ENCODE measurements around the gene FBXL19.

Gene FBXL19

DNA sequence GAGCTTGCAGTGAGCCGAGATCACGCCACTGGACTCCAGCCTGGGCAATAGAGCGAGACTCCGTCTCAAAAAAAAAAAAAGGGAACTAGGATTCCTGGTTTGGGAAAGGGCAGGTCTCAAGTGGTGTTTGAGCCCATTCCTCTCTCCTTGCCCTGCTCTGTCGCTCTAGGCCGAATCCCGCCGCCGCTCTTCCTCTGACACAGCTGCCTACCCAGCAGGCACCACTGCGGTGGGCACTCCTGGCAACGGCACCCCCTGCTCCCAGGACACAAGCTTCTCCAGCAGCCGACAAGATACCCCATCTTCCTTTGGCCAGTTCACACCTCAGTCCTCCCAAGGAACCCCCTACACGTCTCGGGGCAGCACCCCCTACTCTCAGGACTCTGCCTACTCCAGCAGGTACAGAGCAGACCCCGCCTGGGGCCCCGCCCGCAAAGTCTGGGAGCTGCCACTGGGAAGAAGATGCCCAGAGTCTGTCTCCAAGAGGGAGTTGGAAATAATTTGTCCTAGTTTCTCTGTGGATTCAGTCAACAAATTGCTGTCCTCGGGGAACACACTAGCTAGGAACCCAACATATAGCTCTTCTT, 40.6 kb downstream of the FBXL19 start:
- Histone ChIP-seq H3K4me1 (peaks cover 2% of the 10 kb centered on the region), H3K9me3 (no peaks in the 10 kb centered on the region), H3K27me3 (ENCODE audit: low read depth) (no peaks in the 10 kb centered on the region), H3K36me3 (replicated peaks) (peaks cover 90% of the 10 kb centered on the region), H3K4me3 (no peak overlapping the region)
- no peak for DNase-seq (ENCODE audit: low spot score in 2 of 2)
- in situ Hi-C loops (cut with MboI; ENCODE audit: low sequenced_read_pairs), result loop anchor here (25.0 kb wide), 1 partner anchor 748 kb away; a partner anchor contains a TSS

DNA sequence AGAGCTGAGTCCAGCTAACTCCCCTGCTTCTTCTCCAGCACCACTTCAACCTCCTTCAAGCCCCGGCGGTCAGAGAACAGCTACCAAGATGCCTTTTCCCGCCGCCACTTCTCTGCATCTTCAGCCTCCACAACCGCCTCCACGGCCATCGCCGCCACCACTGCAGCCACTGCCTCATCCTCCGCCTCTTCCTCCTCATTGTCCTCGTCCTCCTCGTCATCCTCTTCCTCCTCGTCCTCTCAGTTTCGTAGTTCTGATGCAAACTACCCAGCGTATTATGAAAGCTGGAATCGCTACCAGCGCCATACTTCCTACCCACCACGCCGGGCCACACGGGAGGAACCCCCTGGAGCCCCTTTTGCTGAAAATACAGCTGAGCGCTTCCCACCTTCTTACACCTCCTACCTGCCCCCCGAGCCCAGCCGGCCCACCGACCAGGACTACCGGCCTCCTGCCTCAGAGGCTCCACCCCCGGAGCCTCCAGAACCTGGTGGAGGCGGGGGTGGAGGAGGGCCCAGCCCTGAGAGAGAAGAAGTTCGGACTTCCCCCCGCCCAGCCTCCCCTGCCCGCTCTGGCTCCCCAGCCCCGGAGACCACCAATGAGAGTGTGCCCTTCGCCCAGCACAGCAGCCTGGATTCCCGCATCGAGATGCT, 41.3 kb downstream of the FBXL19 start:
- no peaks in the 10 kb centered on the region for H3K4me1 ChIP-seq
- H3K4me3 ChIP-seq, result no peak overlapping the region
- in situ Hi-C loops (cut with MboI; ENCODE audit: low sequenced_read_pairs), result loop anchor here (25.0 kb wide), 1 partner anchor 748 kb away; a partner anchor contains a TSS
- H3K27me3 ChIP-seq (ENCODE audit: low read depth), result no peaks in the 10 kb centered on the region
- H3K9me3 ChIP-seq, result no peaks in the 10 kb centered on the region
- H3K36me3 ChIP-seq (replicated peaks), result peaks cover 90% of the 10 kb centered on the region
- DNase-seq (ENCODE audit: low spot score in 2 of 2), result no peak

DNA sequence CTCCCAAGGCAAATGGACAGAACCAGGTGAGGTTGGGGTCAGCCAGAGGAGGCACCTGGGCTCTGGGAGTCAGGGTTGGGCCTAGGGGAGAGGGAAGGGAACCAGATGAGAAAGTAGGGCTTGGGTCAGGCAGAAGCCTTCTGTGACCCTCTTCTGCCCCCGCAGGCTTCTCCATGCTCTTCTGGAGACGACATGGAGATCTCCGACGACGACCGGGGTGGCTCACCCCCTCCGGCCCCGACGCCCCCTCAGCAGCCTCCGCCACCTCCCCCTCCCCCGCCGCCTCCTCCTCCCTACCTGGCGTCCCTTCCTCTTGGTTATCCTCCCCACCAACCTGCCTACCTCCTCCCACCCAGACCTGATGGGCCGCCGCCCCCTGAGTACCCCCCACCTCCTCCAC, 42.1 kb downstream of the FBXL19 start:
- H3K9me3 ChIP-seq, result no peaks in the 10 kb centered on the region
- in situ Hi-C loops (cut with MboI; ENCODE audit: low sequenced_read_pairs), result loop anchor here (25.0 kb wide), 1 partner anchor 747 kb away; a partner anchor contains a TSS
- no peak overlapping the region for H3K4me3 ChIP-seq
- DNase-seq (ENCODE audit: low spot score in 2 of 2), result no peak
- no peaks in the 10 kb centered on the region for H3K4me1 ChIP-seq
- no peaks in the 10 kb centered on the region for H3K27me3 ChIP-seq (ENCODE audit: low read depth)
- H3K36me3 ChIP-seq (replicated peaks), result peaks cover 88% of the 10 kb centered on the region

DNA sequence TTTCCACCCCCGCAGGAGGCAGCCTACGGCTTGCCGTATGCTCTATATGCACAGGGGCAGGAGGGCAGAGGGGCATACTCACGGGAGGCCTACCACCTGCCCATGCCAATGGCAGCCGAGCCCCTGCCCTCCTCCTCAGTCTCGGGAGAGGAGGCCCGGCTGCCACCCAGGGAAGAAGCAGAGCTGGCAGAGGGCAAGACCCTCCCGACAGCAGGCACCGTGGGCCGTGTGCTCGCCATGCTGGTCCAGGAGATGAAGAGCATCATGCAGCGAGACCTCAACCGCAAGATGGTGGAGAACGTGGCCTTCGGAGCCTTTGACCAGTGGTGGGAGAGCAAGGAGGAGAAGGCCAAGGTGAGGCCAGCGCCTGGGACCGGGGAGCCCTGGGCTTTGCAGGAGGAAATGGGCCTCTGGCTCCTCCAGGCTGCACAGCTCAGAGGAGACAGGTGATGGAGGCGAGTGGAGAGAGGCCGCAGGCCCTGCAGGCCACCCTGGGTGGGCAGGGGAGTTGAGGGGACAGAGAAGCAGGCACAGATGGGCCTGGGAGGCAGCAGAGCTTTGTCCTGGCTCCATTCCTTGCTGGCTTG, 42.8 kb downstream of the FBXL19 start:
- H3K36me3 ChIP-seq (replicated peaks), result peaks cover 90% of the 10 kb centered on the region
- no peak for DNase-seq (ENCODE audit: low spot score in 2 of 2)
- no peak overlapping the region for H3K4me3 ChIP-seq
- in situ Hi-C loops (cut with MboI; ENCODE audit: low sequenced_read_pairs), result loop anchor here (25.0 kb wide), 1 partner anchor 746 kb away; a partner anchor contains a TSS
- H3K27me3 ChIP-seq (ENCODE audit: low read depth), result no peaks in the 10 kb centered on the region
- no peaks in the 10 kb centered on the region for H3K4me1 ChIP-seq
- no peaks in the 10 kb centered on the region for H3K9me3 ChIP-seq

DNA sequence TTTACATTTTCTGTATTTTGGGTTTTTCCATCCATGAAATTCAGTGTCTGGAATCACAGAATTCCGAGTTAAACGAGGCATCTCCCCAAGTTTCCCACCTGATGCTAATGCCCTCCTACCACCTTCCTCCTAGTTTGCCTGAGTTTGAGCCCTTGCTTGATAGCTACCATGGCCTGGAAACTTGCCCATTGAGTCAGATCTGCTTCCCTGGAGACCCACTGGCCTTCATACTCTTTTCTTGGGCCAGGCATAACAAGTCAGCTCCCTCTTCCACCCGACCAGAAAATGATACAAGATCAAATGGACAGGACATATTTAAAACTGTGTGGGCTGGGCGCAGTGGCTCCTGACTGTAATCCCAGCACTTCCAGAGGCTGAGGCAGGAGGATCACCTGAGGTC, 44.4 kb downstream of the FBXL19 start:
- Histone ChIP-seq H3K27me3 (ENCODE audit: low read depth) (no peaks in the 10 kb centered on the region), H3K4me3 (no peak overlapping the region), H3K9me3 (no peaks in the 10 kb centered on the region), H3K4me1 (no peaks in the 10 kb centered on the region), H3K36me3 (replicated peaks) (peaks cover 87% of the 10 kb centered on the region)
- no peak for DNase-seq (ENCODE audit: low spot score in 2 of 2)
- in situ Hi-C loops (cut with MboI; ENCODE audit: low sequenced_read_pairs), result loop anchor here (25.0 kb wide), 1 partner anchor 745 kb away; a partner anchor contains a TSS

DNA sequence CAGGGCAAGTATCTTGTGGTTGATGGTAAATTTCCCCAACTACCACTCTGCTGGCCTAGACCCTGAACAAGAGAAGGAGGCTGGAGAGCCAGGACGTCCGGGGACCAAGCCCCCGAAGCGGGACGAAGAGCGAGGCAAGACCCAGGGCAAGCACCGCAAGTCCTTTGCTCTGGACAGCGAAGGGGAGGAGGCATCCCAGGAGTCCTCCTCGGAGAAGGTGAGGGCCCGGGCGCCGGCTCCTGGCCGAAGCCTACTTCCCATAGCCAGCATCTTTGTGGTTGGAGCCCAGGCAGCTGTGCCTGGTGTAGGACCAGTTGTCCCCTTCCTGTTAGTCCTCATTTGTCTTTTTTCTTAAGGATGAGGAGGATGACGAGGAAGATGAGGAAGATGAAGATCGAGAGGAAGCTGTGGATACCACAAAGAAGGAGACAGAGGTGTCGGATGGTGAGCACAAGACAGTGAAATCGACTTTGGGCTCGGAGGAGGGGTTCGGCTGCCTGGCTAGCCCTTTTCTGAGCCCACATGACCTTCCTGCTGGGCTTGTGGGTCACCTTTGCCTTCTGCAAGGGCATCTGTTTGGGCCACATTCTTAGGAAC, 46.0 kb downstream of the FBXL19 start:
- in situ Hi-C loops (cut with MboI; ENCODE audit: low sequenced_read_pairs), result loop anchor here (25.0 kb wide), 1 partner anchor 743 kb away; a partner anchor contains a TSS

DNA sequence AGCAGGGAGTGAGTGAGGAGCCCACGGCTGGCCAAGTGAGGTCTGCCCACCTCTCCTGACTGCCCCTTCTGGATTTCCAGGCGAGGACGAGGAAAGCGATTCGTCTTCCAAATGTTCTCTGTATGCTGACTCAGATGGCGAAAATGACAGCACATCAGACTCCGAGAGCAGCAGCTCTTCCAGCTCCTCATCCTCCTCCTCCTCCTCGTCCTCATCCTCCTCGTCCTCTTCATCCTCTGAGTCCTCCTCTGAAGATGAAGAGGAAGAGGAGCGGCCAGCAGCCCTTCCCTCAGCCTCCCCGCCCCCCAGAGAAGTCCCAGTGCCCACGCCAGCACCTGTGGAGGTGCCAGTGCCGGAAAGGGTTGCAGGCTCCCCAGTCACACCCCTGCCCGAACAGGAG, 47.9 kb downstream of the FBXL19 start:
- H3K27me3 ChIP-seq (ENCODE audit: low read depth), result no peaks in the 10 kb centered on the region
- DNase-seq (ENCODE audit: low spot score in 2 of 2), result no peak
- peaks cover 87% of the 10 kb centered on the region for H3K36me3 ChIP-seq (replicated peaks)
- H3K9me3 ChIP-seq, result no peaks in the 10 kb centered on the region
- no peak overlapping the region for H3K4me3 ChIP-seq
- in situ Hi-C loops (cut with MboI; ENCODE audit: low sequenced_read_pairs), result loop anchor here (25.0 kb wide), 1 partner anchor 741 kb away; a partner anchor contains a TSS
- no peaks in the 10 kb centered on the region for H3K4me1 ChIP-seq

More for the DNA sequence above, 46.0 kb downstream of the FBXL19 start:
- Histone ChIP-seq H3K4me1 (no peaks in the 10 kb centered on the region), H3K4me3 (no peak overlapping the region), H3K27me3 (ENCODE audit: low read depth) (no peaks in the 10 kb centered on the region), H3K9me3 (no peaks in the 10 kb centered on the region), H3K36me3 (replicated peaks) (peaks cover 89% of the 10 kb centered on the region)
- no peak for DNase-seq (ENCODE audit: low spot score in 2 of 2)

DNA sequence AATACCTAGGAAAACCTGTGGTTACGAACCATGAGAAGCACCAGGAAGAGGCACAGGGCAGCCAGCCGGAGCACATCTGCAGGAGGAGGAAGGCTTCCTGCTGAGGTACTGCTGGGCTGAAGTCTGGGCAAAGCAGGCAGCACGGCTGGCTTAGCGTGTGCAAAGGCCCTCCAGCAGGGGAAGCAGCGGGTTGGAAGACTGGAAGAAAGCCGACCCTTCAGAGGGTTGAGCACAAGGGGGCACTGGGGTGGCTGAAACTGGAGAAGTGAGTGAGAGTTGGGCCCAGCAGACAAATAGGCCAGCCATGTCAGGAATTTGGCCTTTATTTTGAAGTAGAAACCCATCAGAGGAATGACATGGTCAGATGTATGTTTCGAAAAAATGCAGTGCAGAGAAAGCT, 49.5 kb downstream of the FBXL19 start:
- no peak for DNase-seq (ENCODE audit: low spot score in 2 of 2)
- no peaks in the 10 kb centered on the region for H3K9me3 ChIP-seq
- peaks cover 86% of the 10 kb centered on the region for H3K36me3 ChIP-seq (replicated peaks)
- in situ Hi-C loops (cut with MboI; ENCODE audit: low sequenced_read_pairs), result loop anchor here (25.0 kb wide), 1 partner anchor 739 kb away; a partner anchor contains a TSS
- no peaks in the 10 kb centered on the region for H3K27me3 ChIP-seq (ENCODE audit: low read depth)
- H3K4me3 ChIP-seq, result no peak overlapping the region
- H3K4me1 ChIP-seq, result no peaks in the 10 kb centered on the region

DNA sequence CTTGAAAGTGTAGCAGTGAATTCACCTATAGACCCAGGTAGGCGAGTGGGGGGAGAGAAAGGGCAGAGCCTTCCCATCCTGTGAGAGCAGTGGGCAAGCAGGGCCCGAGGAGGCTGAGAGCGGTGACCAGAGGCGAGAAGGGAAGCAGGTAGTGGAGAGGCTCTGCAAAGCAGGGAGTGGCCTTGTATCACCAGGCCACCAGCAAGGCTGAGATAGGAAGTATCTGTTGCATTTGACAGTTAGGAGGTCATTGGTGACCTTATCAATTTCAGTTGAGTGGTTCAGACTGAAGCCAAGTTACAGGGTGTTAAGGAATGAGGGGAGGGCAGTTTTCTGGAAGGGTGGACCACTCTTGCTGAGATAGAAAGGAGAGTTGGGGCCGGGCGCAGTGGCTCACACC, 51.0 kb downstream of the FBXL19 start:
- DNase-seq (ENCODE audit: low spot score in 2 of 2), result no peak
- Histone ChIP-seq H3K27me3 (ENCODE audit: low read depth) (no peaks in the 10 kb centered on the region), H3K9me3 (no peaks in the 10 kb centered on the region), H3K36me3 (replicated peaks) (peaks cover 80% of the 10 kb centered on the region), H3K4me3 (no peak overlapping the region), H3K4me1 (no peaks in the 10 kb centered on the region)
- in situ Hi-C loops (cut with MboI; ENCODE audit: low sequenced_read_pairs), result loop anchor here (25.0 kb wide), 1 partner anchor 738 kb away; a partner anchor contains a TSS

DNA sequence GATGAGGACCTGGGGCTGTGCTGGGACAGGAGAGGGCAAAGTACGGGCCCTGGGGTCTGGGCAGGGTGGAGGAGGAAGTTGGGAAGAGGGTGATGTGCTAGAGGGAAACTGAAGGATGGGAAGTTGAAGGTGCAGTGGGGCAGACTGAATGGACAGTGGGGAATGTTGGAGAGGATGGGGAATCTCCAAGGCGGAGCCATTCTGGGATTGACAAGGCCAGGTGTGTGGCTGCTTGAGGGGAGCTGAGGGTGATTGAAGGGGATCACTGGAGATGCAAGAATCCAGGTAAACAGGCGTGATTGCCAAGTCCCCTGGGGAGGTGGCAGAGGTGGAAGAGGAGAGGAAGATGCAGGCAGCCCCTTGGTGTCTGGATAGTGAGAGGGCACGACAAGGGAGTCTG, 53.1 kb downstream of the FBXL19 start:
- Histone ChIP-seq H3K4me3 (no peak overlapping the region), H3K4me1 (no peaks in the 10 kb centered on the region), H3K27me3 (ENCODE audit: low read depth) (no peaks in the 10 kb centered on the region), H3K36me3 (replicated peaks) (peaks cover 73% of the 10 kb centered on the region), H3K9me3 (no peaks in the 10 kb centered on the region)
- in situ Hi-C loops (cut with MboI; ENCODE audit: low sequenced_read_pairs), result no loop called here
- no peak for DNase-seq (ENCODE audit: low spot score in 2 of 2)

DNA sequence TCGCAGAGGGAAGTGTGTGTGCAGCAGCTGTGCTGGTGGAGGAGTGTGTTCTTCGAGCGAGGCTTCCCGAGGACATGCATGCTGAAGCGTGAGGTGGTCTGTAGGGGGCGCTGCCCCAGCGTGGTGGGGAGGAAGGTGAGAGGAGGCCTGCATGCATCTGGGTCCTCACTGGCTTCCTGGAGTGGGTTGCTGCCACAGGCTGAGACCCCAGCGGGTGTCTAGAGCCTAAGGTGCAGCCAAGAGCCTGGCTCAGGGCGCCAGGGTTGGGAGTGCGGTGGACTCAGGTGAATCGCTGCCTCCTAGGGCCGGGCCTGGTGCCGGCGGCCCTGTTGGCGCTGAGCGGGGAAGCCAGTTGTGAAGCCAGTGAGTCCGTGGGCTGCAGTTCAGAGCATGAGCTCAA, 54.1 kb downstream of the FBXL19 start:
- peaks cover 64% of the 10 kb centered on the region for H3K36me3 ChIP-seq (replicated peaks)
- no peak overlapping the region for H3K4me3 ChIP-seq
- DNase-seq (ENCODE audit: low spot score in 2 of 2), result peak in 1 of 2 experiments; percentile 60
- no peaks in the 10 kb centered on the region for H3K4me1 ChIP-seq
- in situ Hi-C loops (cut with MboI; ENCODE audit: low sequenced_read_pairs), result no loop called here
- H3K9me3 ChIP-seq, result no peaks in the 10 kb centered on the region
- no peaks in the 10 kb centered on the region for H3K27me3 ChIP-seq (ENCODE audit: low read depth)

DNA sequence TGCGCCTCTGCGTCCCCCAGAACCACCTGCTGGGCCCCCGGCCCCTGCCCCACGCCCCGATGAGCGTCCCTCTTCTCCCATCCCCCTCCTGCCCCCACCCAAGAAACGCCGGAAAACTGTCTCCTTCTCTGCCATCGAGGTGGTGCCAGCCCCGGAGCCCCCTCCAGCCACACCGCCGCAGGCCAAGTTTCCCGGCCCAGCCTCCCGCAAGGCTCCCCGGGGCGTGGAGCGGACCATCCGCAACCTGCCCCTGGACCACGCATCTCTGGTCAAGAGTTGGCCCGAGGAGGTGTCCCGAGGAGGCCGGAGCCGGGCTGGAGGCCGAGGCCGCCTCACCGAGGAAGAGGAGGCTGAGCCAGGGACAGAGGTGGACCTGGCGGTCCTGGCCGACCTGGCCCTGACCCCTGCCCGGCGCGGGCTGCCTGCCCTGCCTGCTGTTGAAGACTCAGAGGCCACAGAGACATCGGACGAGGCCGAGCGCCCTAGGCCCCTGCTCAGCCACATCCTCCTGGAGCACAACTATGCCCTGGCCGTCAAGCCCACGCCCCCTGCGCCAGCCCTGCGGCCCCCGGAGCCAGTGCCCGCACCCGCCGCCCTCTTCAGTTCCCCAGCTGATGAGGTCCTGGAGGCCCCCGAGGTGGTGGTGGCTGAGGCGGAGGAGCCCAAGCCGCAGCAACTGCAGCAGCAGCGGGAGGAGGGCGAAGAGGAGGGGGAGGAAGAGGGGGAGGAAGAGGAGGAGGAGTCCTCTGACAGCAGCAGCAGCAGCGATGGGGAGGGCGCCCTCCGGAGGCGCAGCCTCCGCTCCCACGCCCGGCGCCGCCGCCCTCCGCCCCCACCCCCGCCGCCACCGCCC, 56.0 kb downstream of the FBXL19 start:
- no peak for DNase-seq (ENCODE audit: low spot score in 2 of 2)
- in situ Hi-C loops (cut with MboI; ENCODE audit: low sequenced_read_pairs), result no loop called here
- Histone ChIP-seq H3K4me1 (no peaks in the 10 kb centered on the region), H3K27me3 (ENCODE audit: low read depth) (no peaks in the 10 kb centered on the region), H3K4me3 (no peak overlapping the region), H3K36me3 (replicated peaks) (peaks cover 60% of the 10 kb centered on the region), H3K9me3 (no peaks in the 10 kb centered on the region)

DNA sequence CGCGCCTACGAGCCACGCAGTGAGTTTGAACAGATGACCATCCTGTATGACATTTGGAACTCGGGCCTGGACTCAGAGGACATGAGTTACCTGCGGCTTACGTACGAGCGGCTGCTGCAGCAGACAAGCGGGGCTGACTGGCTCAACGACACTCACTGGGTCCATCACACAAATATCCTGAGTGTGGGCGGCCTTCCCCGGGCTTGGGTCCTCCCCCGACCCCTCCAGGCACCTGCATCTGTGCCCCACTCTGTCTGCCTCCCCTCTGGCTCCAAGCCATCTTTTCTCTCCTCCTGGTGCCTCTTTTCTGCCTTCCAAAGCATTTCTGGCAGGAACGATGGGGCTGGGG, 56.6 kb downstream of the FBXL19 start:
- peaks cover 60% of the 10 kb centered on the region for H3K36me3 ChIP-seq (replicated peaks)
- in situ Hi-C loops (cut with MboI; ENCODE audit: low sequenced_read_pairs), result no loop called here
- no peak overlapping the region for H3K4me3 ChIP-seq
- H3K9me3 ChIP-seq, result no peaks in the 10 kb centered on the region
- no peaks in the 10 kb centered on the region for H3K4me1 ChIP-seq
- H3K27me3 ChIP-seq (ENCODE audit: low read depth), result no peaks in the 10 kb centered on the region
- DNase-seq (ENCODE audit: low spot score in 2 of 2), result no peak

Measured in HAP-1 (cell line).